SK-N-SH treated with all-trans-retinoic acid at 6 μM for 48 hours (cell line): ENCODE results near the gene TLE2.

ENCODE experiments used
- ATAC-seq: fragments of 200-7000 bp; cut with Tn5 transposase; 3 replicates; pipeline ENCODE4 v1.9.1; 2020; ENCODE audit warnings: mild to moderate bottlenecking, moderate library complexity
- ARNTL ChIP-seq: fragments of 450-650 bp; formaldehyde crosslinking; IDR thresholded peaks from 2 replicates; pipeline ENCODE4 v1.5.0; 2020; ENCODE audit warnings: low read depth, mild to moderate bottlenecking, moderate library complexity, borderline replicate concordance
- BACH2 ChIP-seq: fragments of 250-450 bp; sonication (Bioruptor Pico); IDR thresholded peaks from 2 replicates; pipeline ENCODE4 v1.9.0; 2021; ENCODE audit warnings: mild to moderate bottlenecking, borderline replicate concordance
- CSDC2 ChIP-seq: fragments of 250-450 bp; sonication (Bioruptor Pico); IDR thresholded peaks from 2 replicates; pipeline ENCODE4 v1.5.0; 2020; ENCODE audit warnings: mild to moderate bottlenecking, moderate library complexity
- ESRRG ChIP-seq: fragments of 250-450 bp; sonication (Bioruptor Pico); IDR thresholded peaks from 2 replicates; pipeline ENCODE4 v1.6.1; 2021; ENCODE audit warnings: mild to moderate bottlenecking
- GLIS3 ChIP-seq: fragments of 250-450 bp; sonication (Bioruptor Pico); IDR thresholded peaks from 2 replicates; pipeline ENCODE4 v1.5.0; 2020; ENCODE audit warnings: mild to moderate bottlenecking, moderate library complexity
- ISL1 ChIP-seq: fragments of 250-450 bp; sonication (Bioruptor Pico); IDR thresholded peaks from 2 replicates; pipeline ENCODE4 v2.1.2; 2022; ENCODE audit warnings: mild to moderate bottlenecking, moderate library complexity
- OSR1 ChIP-seq: fragments of 250-450 bp; sonication (Bioruptor Pico); IDR thresholded peaks from 2 replicates; pipeline ENCODE4 v1.8.0; 2022; ENCODE audit warnings: moderate library complexity, mild to moderate bottlenecking, inconsistent platforms
- PPARA ChIP-seq: fragments of 250-450 bp; sonication (Bioruptor Pico); IDR thresholded peaks from 2 replicates; pipeline ENCODE4 v1.5.0; 2020; ENCODE audit warnings: mild to moderate bottlenecking, borderline replicate concordance
- SNAI2 ChIP-seq: fragments of 250-450 bp; sonication (Bioruptor Pico); IDR thresholded peaks from 2 replicates; pipeline ENCODE4 v1.5.0; 2020; ENCODE audit warnings: mild to moderate bottlenecking, moderate library complexity
- TCF4 ChIP-seq: fragments of 250-450 bp; sonication (Bioruptor Pico); IDR thresholded peaks from 2 replicates; pipeline ENCODE4 v1.8.0; 2021; ENCODE audit warnings: mild to moderate bottlenecking, moderate library complexity, borderline replicate concordance
- TOX ChIP-seq: fragments of 250-450 bp; sonication (Bioruptor Pico); IDR thresholded peaks from 2 replicates; pipeline ENCODE4 v1.8.0; 2021; ENCODE audit warnings: mild to moderate bottlenecking, moderate library complexity, borderline replicate concordance
- ZC3H10 ChIP-seq: fragments of 250-450 bp; sonication (Bioruptor Pico); IDR thresholded peaks from 2 replicates; pipeline ENCODE4 v1.5.1; 2021; ENCODE audit warnings: mild to moderate bottlenecking, moderate library complexity
- ZFP3 ChIP-seq: fragments of 250-450 bp; sonication (Bioruptor Pico); IDR thresholded peaks from 2 replicates; pipeline ENCODE4 v1.5.0; 2020; ENCODE audit warnings: mild to moderate bottlenecking, moderate library complexity
- ZFP30 ChIP-seq: fragments of 450-650 bp; formaldehyde crosslinking; IDR thresholded peaks from 2 replicates; pipeline ENCODE4 v1.5.0; 2022; ENCODE audit warnings: mild to moderate bottlenecking, moderate library complexity
- ZNF565 ChIP-seq: fragments of 450-650 bp; formaldehyde crosslinking; conservative IDR thresholded peaks from 2 replicates; pipeline ENCODE4 v1.5.0; 2020; ENCODE audit warnings: low read depth, mild to moderate bottlenecking, moderate library complexity
- ZNF8 ChIP-seq: fragments of 450-650 bp; formaldehyde crosslinking; IDR thresholded peaks from 2 replicates; pipeline ENCODE4 v1.5.0; 2020; ENCODE audit warnings: mild to moderate bottlenecking, moderate library complexity
- TF ChIP-seq, protein P1 (sequence below): fragments of 250-450 bp; sonication (Bioruptor Pico); IDR thresholded peaks from 2 replicates; pipeline ENCODE4 v1.5.0; 2020; ENCODE audit warnings: mild to moderate bottlenecking, moderate library complexity
- TF ChIP-seq, protein P2 (sequence below): fragments of 250-450 bp; sonication (Bioruptor Pico); IDR thresholded peaks from 2 replicates; pipeline ENCODE4 v1.5.1; 2020; ENCODE audit warnings: low read depth, mild to moderate bottlenecking, moderate library complexity
- TF ChIP-seq, protein P3 (sequence below): fragments of 250-450 bp; sonication (Bioruptor Pico); IDR thresholded peaks from 2 replicates; pipeline ENCODE4 v1.5.1; 2021; ENCODE audit warnings: mild to moderate bottlenecking, moderate library complexity
- TF ChIP-seq, protein P4 (sequence below): fragments of 250-450 bp; sonication (Bioruptor Pico); IDR thresholded peaks from 2 replicates; pipeline ENCODE4 v1.8.0; 2020; ENCODE audit warnings: mild to moderate bottlenecking, moderate library complexity, borderline replicate concordance
- TF ChIP-seq, protein P5 (sequence below): fragments of 250-450 bp; sonication (Bioruptor Pico); IDR thresholded peaks from 2 replicates; pipeline ENCODE4 v1.8.0; 2021; ENCODE audit warnings: low read depth, mild to moderate bottlenecking, moderate library complexity, borderline replicate concordance

Gene TLE2

DNA sequence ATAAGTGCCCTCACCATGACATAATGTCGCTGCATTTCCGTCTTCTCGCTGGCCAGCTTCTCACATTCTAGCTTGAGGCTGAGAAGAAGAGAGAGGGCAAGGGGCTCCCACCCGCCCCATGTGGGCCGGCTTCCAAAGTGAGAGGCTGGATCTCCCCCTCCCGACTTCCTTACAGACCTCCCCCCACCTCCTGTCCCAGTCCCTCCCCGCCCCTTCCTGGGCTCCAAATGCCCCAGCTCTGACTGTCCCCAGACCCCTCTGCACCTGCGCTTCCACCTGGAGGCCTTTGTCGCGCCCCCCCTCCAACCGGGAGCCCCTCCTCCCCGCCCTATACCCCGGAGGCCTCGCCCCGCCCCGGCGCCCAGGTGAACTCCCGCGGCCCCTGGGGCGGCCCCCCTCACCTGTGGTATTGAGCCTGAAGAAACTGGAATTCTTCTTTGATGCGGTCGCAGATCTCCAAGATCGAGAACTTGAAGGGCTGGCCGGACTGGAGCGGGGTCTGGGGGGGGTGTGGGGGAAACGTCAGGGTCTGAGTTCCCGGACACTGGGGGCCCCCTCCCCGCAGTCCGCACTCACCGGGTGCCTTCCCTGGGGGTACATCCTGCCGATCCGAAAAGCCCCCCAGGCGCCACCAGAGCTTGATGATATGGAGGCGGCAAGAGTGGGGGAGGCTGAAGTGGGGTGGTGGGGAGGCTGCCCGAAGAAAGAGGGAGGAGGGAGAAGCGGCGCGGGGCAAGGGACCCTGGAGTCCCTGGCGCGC, 595 bp downstream of the TLE2 start:
- no peak for TF ChIP-seq ZNF8 (CRISPR knock-in tag)
- TF ChIP-seq ZFP30 (CRISPR knock-in tag): no peak
- TF ChIP-seq ARNTL: no peak
- TF ChIP-seq ISL1: no peak
- TF ChIP-seq, protein P1, sequence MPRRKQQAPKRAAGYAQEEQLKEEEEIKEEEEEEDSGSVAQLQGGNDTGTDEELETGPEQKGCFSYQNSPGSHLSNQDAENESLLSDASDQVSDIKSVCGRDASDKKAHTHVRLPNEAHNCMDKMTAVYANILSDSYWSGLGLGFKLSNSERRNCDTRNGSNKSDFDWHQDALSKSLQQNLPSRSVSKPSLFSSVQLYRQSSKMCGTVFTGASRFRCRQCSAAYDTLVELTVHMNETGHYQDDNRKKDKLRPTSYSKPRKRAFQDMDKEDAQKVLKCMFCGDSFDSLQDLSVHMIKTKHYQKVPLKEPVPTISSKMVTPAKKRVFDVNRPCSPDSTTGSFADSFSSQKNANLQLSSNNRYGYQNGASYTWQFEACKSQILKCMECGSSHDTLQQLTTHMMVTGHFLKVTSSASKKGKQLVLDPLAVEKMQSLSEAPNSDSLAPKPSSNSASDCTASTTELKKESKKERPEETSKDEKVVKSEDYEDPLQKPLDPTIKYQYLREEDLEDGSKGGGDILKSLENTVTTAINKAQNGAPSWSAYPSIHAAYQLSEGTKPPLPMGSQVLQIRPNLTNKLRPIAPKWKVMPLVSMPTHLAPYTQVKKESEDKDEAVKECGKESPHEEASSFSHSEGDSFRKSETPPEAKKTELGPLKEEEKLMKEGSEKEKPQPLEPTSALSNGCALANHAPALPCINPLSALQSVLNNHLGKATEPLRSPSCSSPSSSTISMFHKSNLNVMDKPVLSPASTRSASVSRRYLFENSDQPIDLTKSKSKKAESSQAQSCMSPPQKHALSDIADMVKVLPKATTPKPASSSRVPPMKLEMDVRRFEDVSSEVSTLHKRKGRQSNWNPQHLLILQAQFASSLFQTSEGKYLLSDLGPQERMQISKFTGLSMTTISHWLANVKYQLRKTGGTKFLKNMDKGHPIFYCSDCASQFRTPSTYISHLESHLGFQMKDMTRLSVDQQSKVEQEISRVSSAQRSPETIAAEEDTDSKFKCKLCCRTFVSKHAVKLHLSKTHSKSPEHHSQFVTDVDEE: no peak
- TF ChIP-seq PPARA (CRISPR knock-in tag): no peak
- TF ChIP-seq, protein P2, sequence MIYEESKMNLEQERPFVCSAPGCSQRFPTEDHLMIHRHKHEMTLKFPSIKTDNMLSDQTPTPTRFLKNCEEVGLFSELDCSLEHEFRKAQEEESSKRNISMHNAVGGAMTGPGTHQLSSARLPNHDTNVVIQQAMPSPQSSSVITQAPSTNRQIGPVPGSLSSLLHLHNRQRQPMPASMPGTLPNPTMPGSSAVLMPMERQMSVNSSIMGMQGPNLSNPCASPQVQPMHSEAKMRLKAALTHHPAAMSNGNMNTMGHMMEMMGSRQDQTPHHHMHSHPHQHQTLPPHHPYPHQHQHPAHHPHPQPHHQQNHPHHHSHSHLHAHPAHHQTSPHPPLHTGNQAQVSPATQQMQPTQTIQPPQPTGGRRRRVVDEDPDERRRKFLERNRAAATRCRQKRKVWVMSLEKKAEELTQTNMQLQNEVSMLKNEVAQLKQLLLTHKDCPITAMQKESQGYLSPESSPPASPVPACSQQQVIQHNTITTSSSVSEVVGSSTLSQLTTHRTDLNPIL (CRISPR knock-in tag): no peak
- TF ChIP-seq, protein P3, sequence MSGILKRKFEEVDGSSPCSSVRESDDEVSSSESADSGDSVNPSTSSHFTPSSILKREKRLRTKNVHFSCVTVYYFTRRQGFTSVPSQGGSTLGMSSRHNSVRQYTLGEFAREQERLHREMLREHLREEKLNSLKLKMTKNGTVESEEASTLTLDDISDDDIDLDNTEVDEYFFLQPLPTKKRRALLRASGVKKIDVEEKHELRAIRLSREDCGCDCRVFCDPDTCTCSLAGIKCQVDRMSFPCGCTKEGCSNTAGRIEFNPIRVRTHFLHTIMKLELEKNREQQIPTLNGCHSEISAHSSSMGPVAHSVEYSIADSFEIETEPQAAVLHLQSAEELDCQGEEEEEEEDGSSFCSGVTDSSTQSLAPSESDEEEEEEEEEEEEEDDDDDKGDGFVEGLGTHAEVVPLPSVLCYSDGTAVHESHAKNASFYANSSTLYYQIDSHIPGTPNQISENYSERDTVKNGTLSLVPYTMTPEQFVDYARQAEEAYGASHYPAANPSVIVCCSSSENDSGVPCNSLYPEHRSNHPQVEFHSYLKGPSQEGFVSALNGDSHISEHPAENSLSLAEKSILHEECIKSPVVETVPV (CRISPR knock-in tag): no peak
- TF ChIP-seq, protein P4, sequence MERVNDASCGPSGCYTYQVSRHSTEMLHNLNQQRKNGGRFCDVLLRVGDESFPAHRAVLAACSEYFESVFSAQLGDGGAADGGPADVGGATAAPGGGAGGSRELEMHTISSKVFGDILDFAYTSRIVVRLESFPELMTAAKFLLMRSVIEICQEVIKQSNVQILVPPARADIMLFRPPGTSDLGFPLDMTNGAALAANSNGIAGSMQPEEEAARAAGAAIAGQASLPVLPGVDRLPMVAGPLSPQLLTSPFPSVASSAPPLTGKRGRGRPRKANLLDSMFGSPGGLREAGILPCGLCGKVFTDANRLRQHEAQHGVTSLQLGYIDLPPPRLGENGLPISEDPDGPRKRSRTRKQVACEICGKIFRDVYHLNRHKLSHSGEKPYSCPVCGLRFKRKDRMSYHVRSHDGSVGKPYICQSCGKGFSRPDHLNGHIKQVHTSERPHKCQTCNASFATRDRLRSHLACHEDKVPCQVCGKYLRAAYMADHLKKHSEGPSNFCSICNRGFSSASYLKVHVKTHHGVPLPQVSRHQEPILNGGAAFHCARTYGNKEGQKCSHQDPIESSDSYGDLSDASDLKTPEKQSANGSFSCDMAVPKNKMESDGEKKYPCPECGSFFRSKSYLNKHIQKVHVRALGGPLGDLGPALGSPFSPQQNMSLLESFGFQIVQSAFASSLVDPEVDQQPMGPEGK (CRISPR knock-in tag): no peak
- TF ChIP-seq GLIS3 (CRISPR knock-in tag): no peak
- no peak for TF ChIP-seq ZFP3 (CRISPR knock-in tag)
- TF ChIP-seq TOX (CRISPR knock-in tag): no peak
- TF ChIP-seq BACH2 (CRISPR knock-in tag): no peak
- TF ChIP-seq, protein P5, sequence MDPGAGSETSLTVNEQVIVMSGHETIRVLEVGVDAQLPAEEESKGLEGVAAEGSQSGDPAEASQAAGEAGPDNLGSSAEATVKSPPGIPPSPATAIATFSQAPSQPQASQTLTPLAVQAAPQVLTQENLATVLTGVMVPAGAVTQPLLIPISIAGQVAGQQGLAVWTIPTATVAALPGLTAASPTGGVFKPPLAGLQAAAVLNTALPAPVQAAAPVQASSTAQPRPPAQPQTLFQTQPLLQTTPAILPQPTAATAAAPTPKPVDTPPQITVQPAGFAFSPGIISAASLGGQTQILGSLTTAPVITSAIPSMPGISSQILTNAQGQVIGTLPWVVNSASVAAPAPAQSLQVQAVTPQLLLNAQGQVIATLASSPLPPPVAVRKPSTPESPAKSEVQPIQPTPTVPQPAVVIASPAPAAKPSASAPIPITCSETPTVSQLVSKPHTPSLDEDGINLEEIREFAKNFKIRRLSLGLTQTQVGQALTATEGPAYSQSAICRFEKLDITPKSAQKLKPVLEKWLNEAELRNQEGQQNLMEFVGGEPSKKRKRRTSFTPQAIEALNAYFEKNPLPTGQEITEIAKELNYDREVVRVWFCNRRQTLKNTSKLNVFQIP (CRISPR knock-in tag): no peak
- TF ChIP-seq ZNF565: no peak
- no peak for TF ChIP-seq OSR1 (CRISPR knock-in tag)
- TF ChIP-seq SNAI2: no peak
- no peak; the same call in 2 of the 3 replicates for ATAC-seq

DNA sequence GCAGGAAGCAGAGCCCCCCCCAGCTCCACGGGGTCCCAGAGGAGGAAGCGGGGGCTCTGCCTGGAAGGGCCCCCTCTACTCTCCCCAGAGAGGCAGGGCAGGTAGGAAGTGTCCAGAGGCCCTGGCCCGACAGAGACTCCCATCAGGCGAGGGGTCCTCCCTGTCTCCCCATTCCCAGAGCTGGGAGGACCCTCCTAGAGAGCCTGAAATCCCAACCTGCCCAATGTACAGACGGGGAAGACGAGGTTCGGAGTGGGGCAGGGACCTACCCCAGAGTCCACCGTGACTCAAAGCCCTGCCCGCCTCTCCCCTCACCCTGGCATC, 1.1 kb downstream of the TLE2 start:
- TF ChIP-seq TOX (CRISPR knock-in tag) (no peak), ESRRG (CRISPR knock-in tag) (no peak), SNAI2 (no peak), ZNF8 (CRISPR knock-in tag) (no peak), CSDC2 (CRISPR knock-in tag) (no peak), ZC3H10 (no peak), PPARA (CRISPR knock-in tag) (no peak), GLIS3 (CRISPR knock-in tag) (no peak), ZFP3 (CRISPR knock-in tag) (no peak), OSR1 (CRISPR knock-in tag) (no peak), BACH2 (CRISPR knock-in tag) (no peak), TCF4 (CRISPR knock-in tag) (no peak)
- TF ChIP-seq, protein P4 (CRISPR knock-in tag): no peak
- TF ChIP-seq, protein P1: no peak
- TF ChIP-seq, protein P3 (CRISPR knock-in tag): no peak
- no peak; the same call in 2 of the 3 replicates for ATAC-seq
